ENCODE measurements around the gene CES4A.
"Not testable (repeated sequence)": the region's sequence is repeated elsewhere in the genome, so short reads cannot be mapped to it uniquely, and the experiment has no call there.

Gene CES4A

GRCh38 chr16:66988197-66988788 lies at the start of gene CES4A:
TSS of gene CES4A (plus strand) at chr16:66988589. CDS start at chr16:66988773, 184 bp downstream.
- no peak for DNase-seq (ENCODE audit: low spot score)

GRCh38 chr16:66939366-66939765 lies 49.0 kb upstream of the CES4A start:
- DNase-seq (ENCODE audit: low spot score): no peak

GRCh38 chr16:66940236-66940635 lies 48.2 kb upstream of the CES4A start:
- no peak for DNase-seq (ENCODE audit: low spot score)

GRCh38 chr16:66942981-66943380 lies 45.4 kb upstream of the CES4A start:
- DNase-seq (ENCODE audit: low spot score): no peak

- no peak for DNase-seq (ENCODE audit: low spot score)
Measured at GRCh38 chr16:66943426-66944053, 44.8 kb upstream of the CES4A start.

GRCh38 chr16:66944054-66944441 lies 44.3 kb upstream of the CES4A start:
- DNase-seq (ENCODE audit: low spot score): no peak

- not testable (repeated sequence) for DNase-seq (ENCODE audit: low spot score)
Measured at GRCh38 chr16:66944971-66945370, 43.4 kb upstream of the CES4A start.

GRCh38 chr16:66945939-66946338 lies 42.5 kb upstream of the CES4A start:
- DNase-seq (ENCODE audit: low spot score): no peak

- no peak for DNase-seq (ENCODE audit: low spot score)
Measured at GRCh38 chr16:66946541-66946940, 41.8 kb upstream of the CES4A start.

- DNase-seq (ENCODE audit: low spot score): no peak
Measured at GRCh38 chr16:66946974-66947301, 41.5 kb upstream of the CES4A start.

- DNase-seq (ENCODE audit: low spot score): peak; percentile 81
Measured at GRCh38 chr16:66947302-66948065, 40.9 kb upstream of the CES4A start.

- no peak for DNase-seq (ENCODE audit: low spot score)
Measured at GRCh38 chr16:66948134-66948836, 40.1 kb upstream of the CES4A start.

- DNase-seq (ENCODE audit: low spot score): no peak
Measured at GRCh38 chr16:66948837-66949225, 39.6 kb upstream of the CES4A start.

GRCh38 chr16:66949472-66949871 lies 38.9 kb upstream of the CES4A start:
- DNase-seq (ENCODE audit: low spot score): no peak

- no peak for DNase-seq (ENCODE audit: low spot score)
Measured at GRCh38 chr16:66950437-66950836, 38.0 kb upstream of the CES4A start.

GRCh38 chr16:66950971-66951790 lies 37.2 kb upstream of the CES4A start:
- no peak for DNase-seq (ENCODE audit: low spot score)

- DNase-seq (ENCODE audit: low spot score): no peak
Measured at GRCh38 chr16:66952430-66953110, 35.8 kb upstream of the CES4A start.

- no peak for DNase-seq (ENCODE audit: low spot score)
Measured at GRCh38 chr16:66953462-66954096, 34.8 kb upstream of the CES4A start.

- DNase-seq (ENCODE audit: low spot score): peak; percentile 70
Measured at GRCh38 chr16:66954097-66954659, 34.2 kb upstream of the CES4A start.

GRCh38 chr16:66955363-66956153 lies 32.8 kb upstream of the CES4A start:
- not testable (repeated sequence) for DNase-seq (ENCODE audit: low spot score)

All from CD4-positive, alpha-beta T cell treated with Interleukin-6 at 100 ng/mL for 8 hours (primary cell).